Neural crest cell (in vitro differentiated cells): ENCODE data around the gene XDH. TPM values are rescaled to one million over a fixed set of nuclear protein-coding genes. Genes with fewer than 3 reads are reported as not detected.

ENCODE experiments used
- DNase-seq: peaks from one replicate; pipeline ENCODE4 v3.0.0; 2021; ENCODE audit warnings: low read depth, mixed read lengths, low spot score
- H3K27ac Mint-ChIP-seq: one replicate; pipeline ENCODE4 v1.8.0; 2021; ENCODE audit warnings: mild to moderate bottlenecking, mixed read lengths; ENCODE audit not compliant: unreplicated experiment
- H3K27me3 Mint-ChIP-seq: 2 replicates; pipeline ENCODE4 v1.8.0; 2021; ENCODE audit warnings: low read depth, mild to moderate bottlenecking, mixed read lengths
- H3K36me3 Mint-ChIP-seq: 2 replicates; pipeline ENCODE4 v1.8.0; 2021; ENCODE audit warnings: low read depth, mild to moderate bottlenecking, mixed read lengths
- H3K4me1 Mint-ChIP-seq: 2 replicates; pipeline ENCODE4 v1.8.0; 2021; ENCODE audit warnings: mixed read lengths
- H3K4me3 Mint-ChIP-seq: one replicate; pipeline ENCODE4 v1.8.0; 2021; ENCODE audit warnings: mild to moderate bottlenecking, mixed read lengths
- H3K9me3 Mint-ChIP-seq: 2 replicates; pipeline ENCODE4 v1.8.0; 2021; ENCODE audit warnings: mixed read lengths
- total RNA-seq: library from RNA; stranded (reverse); gene quantifications from 2 replicates; pipeline ENCODE4 v1.2.1, GENCODE V29; 2021
- TF ChIP-seq, protein P1 (sequence below): fragments of 200-600 bp; sonication (generic); conservative IDR thresholded peaks from 2 replicates; pipeline ENCODE4 v1.5.0; 2021; ENCODE audit warnings: antibody characterized with exemption, mild to moderate bottlenecking

XDH gene
- total RNA-seq, 1 donor from 2014 or later, result 0.75 TPM

DNA sequence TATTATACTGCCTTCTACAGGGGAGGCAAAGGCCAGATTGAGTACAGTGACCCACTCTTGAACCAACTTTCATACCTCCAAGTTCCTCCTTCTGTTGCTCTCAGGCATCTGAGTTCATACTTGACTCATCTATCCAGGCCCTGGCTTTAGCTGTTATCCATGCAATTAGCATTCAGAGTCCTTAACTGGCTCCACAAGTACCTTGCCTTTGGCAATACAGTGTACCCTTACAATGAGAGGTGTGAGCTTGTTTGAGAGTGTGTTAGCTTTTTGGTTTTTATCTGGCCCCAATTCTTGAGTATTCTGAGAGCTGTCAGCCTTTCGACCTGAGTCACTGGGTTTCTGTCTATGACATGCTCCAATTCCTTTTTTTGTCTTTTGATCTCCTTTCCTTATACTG, 120.3 kb downstream of the XDH start:
- TF ChIP-seq, protein P1, sequence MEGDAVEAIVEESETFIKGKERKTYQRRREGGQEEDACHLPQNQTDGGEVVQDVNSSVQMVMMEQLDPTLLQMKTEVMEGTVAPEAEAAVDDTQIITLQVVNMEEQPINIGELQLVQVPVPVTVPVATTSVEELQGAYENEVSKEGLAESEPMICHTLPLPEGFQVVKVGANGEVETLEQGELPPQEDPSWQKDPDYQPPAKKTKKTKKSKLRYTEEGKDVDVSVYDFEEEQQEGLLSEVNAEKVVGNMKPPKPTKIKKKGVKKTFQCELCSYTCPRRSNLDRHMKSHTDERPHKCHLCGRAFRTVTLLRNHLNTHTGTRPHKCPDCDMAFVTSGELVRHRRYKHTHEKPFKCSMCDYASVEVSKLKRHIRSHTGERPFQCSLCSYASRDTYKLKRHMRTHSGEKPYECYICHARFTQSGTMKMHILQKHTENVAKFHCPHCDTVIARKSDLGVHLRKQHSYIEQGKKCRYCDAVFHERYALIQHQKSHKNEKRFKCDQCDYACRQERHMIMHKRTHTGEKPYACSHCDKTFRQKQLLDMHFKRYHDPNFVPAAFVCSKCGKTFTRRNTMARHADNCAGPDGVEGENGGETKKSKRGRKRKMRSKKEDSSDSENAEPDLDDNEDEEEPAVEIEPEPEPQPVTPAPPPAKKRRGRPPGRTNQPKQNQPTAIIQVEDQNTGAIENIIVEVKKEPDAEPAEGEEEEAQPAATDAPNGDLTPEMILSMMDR, result no peak
- H3K9me3 Mint-ChIP-seq, result no peaks in the 10 kb centered on the region
- H3K27me3 Mint-ChIP-seq, result peaks cover 3% of the 10 kb centered on the region
- H3K27ac Mint-ChIP-seq, result no peak overlapping the region
- DNase-seq, result no peak
- H3K4me1 Mint-ChIP-seq, result no peaks in the 10 kb centered on the region
- H3K36me3 Mint-ChIP-seq, result no peaks in the 10 kb centered on the region
- H3K4me3 Mint-ChIP-seq, result no peak overlapping the region

DNA sequence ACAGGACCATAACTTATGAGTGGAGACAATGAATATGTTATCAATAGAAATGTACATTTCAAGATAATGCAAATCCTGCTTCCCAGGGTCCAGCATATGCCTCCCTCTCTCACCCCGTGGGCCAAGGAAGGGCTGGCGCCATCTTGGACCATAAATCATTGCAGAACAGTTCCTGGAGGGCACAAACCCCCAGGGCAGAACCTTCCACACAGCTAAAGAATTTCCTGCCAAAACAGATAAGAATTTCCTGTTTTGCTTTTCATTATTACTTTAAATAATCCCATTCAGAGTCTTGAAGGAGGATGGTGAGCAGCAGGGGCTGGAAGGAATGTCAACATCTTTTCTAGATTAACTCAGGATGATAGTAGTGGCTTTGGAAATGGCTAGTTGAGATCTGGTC, 126.9 kb downstream of the XDH start:
- DNase-seq, result no peak
- no peaks in the 10 kb centered on the region for H3K27me3 Mint-ChIP-seq
- H3K36me3 Mint-ChIP-seq, result no peaks in the 10 kb centered on the region
- no peak overlapping the region for H3K4me3 Mint-ChIP-seq
- H3K9me3 Mint-ChIP-seq, result no peaks in the 10 kb centered on the region
- H3K27ac Mint-ChIP-seq, result no peak overlapping the region
- H3K4me1 Mint-ChIP-seq, result no peaks in the 10 kb centered on the region
- TF ChIP-seq, protein P1, result no peak

DNA sequence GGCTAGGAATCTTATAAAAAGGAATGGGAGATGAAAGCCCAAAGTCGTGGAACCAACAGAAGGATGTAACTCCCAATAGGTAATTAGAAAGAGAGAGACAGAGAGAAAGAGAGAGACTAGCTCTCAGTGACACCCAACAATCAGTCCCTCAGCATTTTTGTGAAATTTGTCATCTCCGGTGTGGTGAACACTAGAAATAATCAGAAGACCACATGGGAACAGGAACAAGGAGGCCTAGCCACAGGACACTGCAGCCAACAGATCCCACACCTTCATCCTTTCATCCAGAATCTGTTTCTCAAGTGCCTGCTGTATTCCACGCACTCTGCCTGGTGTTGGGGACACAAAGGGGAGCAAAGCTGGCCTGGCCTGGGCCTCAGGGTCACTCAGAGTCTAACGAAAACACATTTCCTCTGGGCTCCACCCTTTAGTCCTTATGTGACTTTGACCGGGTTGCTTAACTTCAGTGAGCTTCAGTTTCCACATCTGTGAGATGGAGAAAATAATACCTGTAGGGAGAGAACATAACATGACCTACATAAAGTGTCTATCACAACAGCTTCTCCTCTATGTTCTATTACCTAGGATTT, 127.5 kb downstream of the XDH start:
- no peaks in the 10 kb centered on the region for H3K4me1 Mint-ChIP-seq
- TF ChIP-seq, protein P1, result no peak
- H3K36me3 Mint-ChIP-seq, result no peaks in the 10 kb centered on the region
- no peak for DNase-seq
- no peak overlapping the region for H3K4me3 Mint-ChIP-seq
- H3K9me3 Mint-ChIP-seq, result no peaks in the 10 kb centered on the region
- H3K27ac Mint-ChIP-seq, result no peak overlapping the region
- H3K27me3 Mint-ChIP-seq, result no peaks in the 10 kb centered on the region

DNA sequence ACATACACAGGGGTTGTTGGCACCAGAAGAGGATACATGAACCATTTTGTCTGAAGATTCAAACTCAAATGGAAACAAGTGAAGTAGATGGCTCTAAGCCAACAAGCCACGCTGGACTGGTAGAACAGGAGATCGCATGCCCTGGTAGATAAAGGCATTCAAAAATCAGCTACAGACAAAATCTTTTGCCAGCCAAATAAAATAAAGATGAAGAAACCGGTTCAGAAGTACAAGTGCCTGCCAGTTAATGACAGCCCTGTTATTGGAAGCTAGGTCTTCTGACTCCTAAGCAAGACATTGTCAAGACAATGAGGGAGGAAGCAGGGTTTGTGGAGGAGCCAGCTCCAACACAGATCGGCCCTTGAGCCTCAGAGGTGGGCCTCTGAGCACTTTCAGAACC, 128.3 kb downstream of the XDH start:
- TF ChIP-seq, protein P1, result no peak
- Mint-ChIP-seq H3K4me3 (no peak overlapping the region), H3K27me3 (no peaks in the 10 kb centered on the region), H3K9me3 (no peaks in the 10 kb centered on the region), H3K27ac (no peak overlapping the region), H3K4me1 (no peaks in the 10 kb centered on the region), H3K36me3 (no peaks in the 10 kb centered on the region)
- no peak for DNase-seq

Other genes starting within 250 kb of the XDH start
- gene CAPN14, start 197.2 kb downstream of the XDH start, total RNA-seq, result 0.36 and 0.47 TPM in 2 replicates
- gene EHD3, start 180.6 kb downstream of the XDH start, total RNA-seq, result 10.6 and 10.7 TPM in 2 replicates
- gene SRD5A2, start 166.2 kb upstream of the XDH start, total RNA-seq, result not detected in 2 replicates